Spleen (tissue), 11 donors: Measurements from ENCODE around the gene MEF2A. TPM values are rescaled to one million over a fixed set of nuclear protein-coding genes. Genes with fewer than 3 reads are reported as not detected.
A peak's percentile ranks its signal among the peaks of the same experiment; 100 is the strongest.

Experiments
- DNase-seq: peaks from one replicate; pipeline ENCODE4 v3.0.0-alpha.2; 2020
- H3K27ac ChIP-seq, 8 donors: fragments of 200-600 bp; sonication (generic) in 7 of 8; 1 replicate in 4 of 8; 2 replicates in 4 of 8; pipeline versions ENCODE4 v1.5.0 to v1.8.0; 2016 to 2021; ENCODE audit warnings: inconsistent platforms in 4 of 8, mild to moderate bottlenecking in 4 of 8, moderate library complexity in 1 of 8
- H3K27me3 ChIP-seq, 7 donors: fragments of 200-600 bp; sonication (generic) in 6 of 7; replicated peaks in 1 of 7; 1 replicate in 4 of 7; 2 replicates in 3 of 7; pipeline versions ENCODE4 v1.5.0 to v1.8.0; 2016 to 2021; ENCODE audit warnings: inconsistent platforms in 3 of 7, mild to moderate bottlenecking in 1 of 7
- H3K36me3 ChIP-seq, 6 donors: fragments of 200-600 bp; sonication (generic) in 5 of 6; 1 replicate in 4 of 6; 2 replicates in 2 of 6; pipeline versions ENCODE4 v1.5.0 to v1.8.0; 2016 to 2021; ENCODE audit warnings: inconsistent platforms in 2 of 6
- H3K4me1 ChIP-seq, 6 donors: fragments of 200-600 bp; sonication (generic) in 5 of 6; 1 replicate in 3 of 6; 2 replicates in 3 of 6; pipeline versions ENCODE4 v1.5.0 to v1.8.0; 2016 to 2021; ENCODE audit warnings: inconsistent platforms in 3 of 6
- H3K4me3 ChIP-seq, 8 donors: fragments of 200-600 bp; sonication (generic) in 7 of 8; 1 replicate in 4 of 8; 2 replicates in 4 of 8; pipeline versions ENCODE4 v1.5.0 to v1.8.0; 2016 to 2021; ENCODE audit warnings: inconsistent platforms in 4 of 8, mild to moderate bottlenecking in 4 of 8, moderate library complexity in 2 of 8
- H3K9me3 ChIP-seq, 8 donors: fragments of 200-600 bp; sonication (generic) in 7 of 8; 1 replicate in 4 of 8; 2 replicates in 4 of 8; pipeline versions ENCODE4 v1.5.0 to v1.8.0; 2016 to 2021; ENCODE audit warnings: inconsistent platforms in 4 of 8
- POLR2A ChIP-seq, 3 donors: fragments of 450-650 bp; IDR thresholded peaks; one replicate each; pipeline ENCODE4 v1.5.1; 2017; ENCODE audit warnings: antibody characterized with exemption in 3 of 3, mild to moderate bottlenecking in 1 of 3
- POLR2AphosphoS5 ChIP-seq, 3 donors: sonication (generic); formaldehyde crosslinking; IDR thresholded peaks; one replicate each; pipeline ENCODE4 v1.5.1; 2017; ENCODE audit warnings: antibody characterized with exemption in 3 of 3
- WGBS, 5 donors: extraction: QIAGEN DNeasy Blood & Tissue Kit in 3 of 5; methylation state at CpG; one replicate each; pipeline versions ENCODE4 v1.1.5 to v1.1.7; 2013 to 2018; 5-methylcytosine and 5-hydroxymethylcytosine counted together
- intact Hi-C: fragments of 100-400 bp; cut with DNase I; formaldehyde crosslinking; loops from one replicate; pipeline ENCODE4 v1.15.0; 2023; ENCODE audit warnings: low total_unique reads
- polyA plus RNA-seq, 3 donors: library from polyadenylated mRNA; stranded (reverse); fragments of 200-250 nt; gene quantifications; one replicate each; pipeline ENCODE4 v1.2.1, GENCODE V29; 2013
- total RNA-seq, 7 donors: library from RNA; depleted of rRNA in 3 of 7; stranded (reverse); fragments of >200 nt in 3 of 7; fragmentation: NEBNext Ultra II Directional in 4 of 7; extraction: Animal tissue kit (Norgen Biotek cat#: 25700) in 4 of 7; gene quantifications; one replicate each; pipeline versions ENCODE4 v1.1.0 to v1.2.1, GENCODE V29; 2016 to 2021
- TF ChIP-seq, protein P1 (sequence below), 11 experiments: fragments of 200-600 bp in 7 of 11; fragments of 450-650 bp in 4 of 11; sonication (generic) in 4 of 11; IDR thresholded peaks in 8 of 11; conservative IDR thresholded peaks in 3 of 11; 1 replicate in 7 of 11; 2 replicates in 4 of 11; pipeline versions ENCODE4 v1.4.0 to v1.8.0; 2016 to 2021; ENCODE audit warnings: antibody characterized with exemption in 11 of 11, inconsistent platforms in 4 of 11, mild to moderate bottlenecking in 1 of 11
- donor health status: healthy with polysubstance abuse.
- donor health status: DM: no; HTN: no; CAD: no; lungs with moderate emphysema.
- donor health status: DM: no; HTN: no; CAD: no.
- donor health status: Bipolar disorder and iron deficiency.
- donor health status: healthy.
- donor health status: DM: no; HTN: no; CAD: no.
- donor health status: DM: yes; HTN: yes; CAD: no.

MEF2A gene
- total and polyA plus RNA-seq, 10 donors = 21.9 to 143 (median 90.6) TPM

DNA sequence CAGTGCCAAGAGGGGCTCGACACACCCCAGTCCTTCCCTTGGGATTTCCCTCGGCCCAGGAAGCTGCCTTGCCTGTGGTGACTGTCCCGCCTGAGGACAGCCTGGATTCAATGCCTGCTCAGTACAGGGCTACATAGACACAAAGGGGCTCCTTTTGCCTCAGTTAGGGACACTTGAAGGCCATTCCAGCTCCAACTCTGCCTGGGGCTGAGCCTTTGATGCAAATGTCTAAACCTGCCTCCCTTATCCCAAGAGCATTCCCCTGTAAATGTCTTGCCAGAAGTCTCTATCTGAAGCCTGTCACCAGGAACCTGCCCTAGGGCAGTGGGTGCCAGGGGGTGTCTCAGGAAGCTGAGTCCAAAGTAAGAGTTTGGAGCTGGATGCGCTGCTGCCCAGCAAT is 186.8 kb downstream of the MEF2A start:
- no peaks in the 10 kb centered on the region for H3K9me3 ChIP-seq
- H3K4me1 ChIP-seq = peaks cover 0 to 8% (median 4%) of the 10 kb centered on the region in 6 donors
- 72 to 88% (median 86%) methylated on average over 4 of the region's 4 CpGs for WGBS, 5 donors
- intact Hi-C loops = loop anchor here (10.0 kb wide), 1 partner anchor 478 kb away; no protein-coding TSS in a partner anchor
- no peak overlapping the region for H3K4me3 ChIP-seq
- TF ChIP-seq POLR2AphosphoS5 (IDR thresholded peaks at IDR 0.05) (no peak), POLR2A (IDR thresholded peaks at IDR 0.05) (no peak)
- TF ChIP-seq, protein P1, sequence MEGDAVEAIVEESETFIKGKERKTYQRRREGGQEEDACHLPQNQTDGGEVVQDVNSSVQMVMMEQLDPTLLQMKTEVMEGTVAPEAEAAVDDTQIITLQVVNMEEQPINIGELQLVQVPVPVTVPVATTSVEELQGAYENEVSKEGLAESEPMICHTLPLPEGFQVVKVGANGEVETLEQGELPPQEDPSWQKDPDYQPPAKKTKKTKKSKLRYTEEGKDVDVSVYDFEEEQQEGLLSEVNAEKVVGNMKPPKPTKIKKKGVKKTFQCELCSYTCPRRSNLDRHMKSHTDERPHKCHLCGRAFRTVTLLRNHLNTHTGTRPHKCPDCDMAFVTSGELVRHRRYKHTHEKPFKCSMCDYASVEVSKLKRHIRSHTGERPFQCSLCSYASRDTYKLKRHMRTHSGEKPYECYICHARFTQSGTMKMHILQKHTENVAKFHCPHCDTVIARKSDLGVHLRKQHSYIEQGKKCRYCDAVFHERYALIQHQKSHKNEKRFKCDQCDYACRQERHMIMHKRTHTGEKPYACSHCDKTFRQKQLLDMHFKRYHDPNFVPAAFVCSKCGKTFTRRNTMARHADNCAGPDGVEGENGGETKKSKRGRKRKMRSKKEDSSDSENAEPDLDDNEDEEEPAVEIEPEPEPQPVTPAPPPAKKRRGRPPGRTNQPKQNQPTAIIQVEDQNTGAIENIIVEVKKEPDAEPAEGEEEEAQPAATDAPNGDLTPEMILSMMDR (IDR thresholded peaks at IDR 0.05 in 8 of 11, conservative IDR thresholded peaks at IDR 0.05 in 3 of 11) = no peak
- H3K36me3 ChIP-seq = no peaks in the 10 kb centered on the region
- no peaks in the 10 kb centered on the region for H3K27me3 ChIP-seq
- DNase-seq = no peak
- H3K27ac ChIP-seq = no peak overlapping the region

DNA sequence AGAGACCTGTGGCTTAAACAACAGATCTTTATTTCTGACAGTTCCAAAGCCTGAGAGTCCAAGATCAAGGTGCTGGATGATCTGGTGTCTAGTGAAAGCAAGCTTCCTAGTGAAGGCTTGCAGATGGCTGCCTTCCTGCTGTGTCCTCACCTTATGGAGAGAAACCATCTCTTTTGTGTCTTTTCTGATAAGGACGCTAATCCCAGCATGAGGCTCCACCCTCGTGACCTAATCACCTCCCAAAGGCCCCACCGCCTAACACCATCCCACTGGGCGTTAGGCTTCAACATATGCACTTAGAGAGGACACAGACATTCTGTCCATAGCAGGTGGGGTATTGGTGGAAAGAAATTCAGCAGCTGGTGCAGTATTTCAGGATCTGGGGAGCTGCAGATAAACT is 187.3 kb downstream of the MEF2A start:
- WGBS, 5 donors = 90 to 96% (median 91%) methylated on average over 4 of the region's 4 CpGs
- Histone ChIP-seq H3K36me3 (no peaks in the 10 kb centered on the region), H3K4me3 (no peak overlapping the region), H3K27me3 (no peaks in the 10 kb centered on the region), H3K4me1 (peaks cover 0 to 8% (median 4%) of the 10 kb centered on the region in 6 donors), H3K9me3 (no peaks in the 10 kb centered on the region), H3K27ac (no peak overlapping the region)
- intact Hi-C loops = loop anchor here (10.0 kb wide), 1 partner anchor 478 kb away; no protein-coding TSS in a partner anchor
- TF ChIP-seq, protein P1 (IDR thresholded peaks at IDR 0.05 in 8 of 11, conservative IDR thresholded peaks at IDR 0.05 in 3 of 11) = no peak
- TF ChIP-seq POLR2A (IDR thresholded peaks at IDR 0.05) (no peak), POLR2AphosphoS5 (IDR thresholded peaks at IDR 0.05) (no peak)
- DNase-seq = no peak

DNA sequence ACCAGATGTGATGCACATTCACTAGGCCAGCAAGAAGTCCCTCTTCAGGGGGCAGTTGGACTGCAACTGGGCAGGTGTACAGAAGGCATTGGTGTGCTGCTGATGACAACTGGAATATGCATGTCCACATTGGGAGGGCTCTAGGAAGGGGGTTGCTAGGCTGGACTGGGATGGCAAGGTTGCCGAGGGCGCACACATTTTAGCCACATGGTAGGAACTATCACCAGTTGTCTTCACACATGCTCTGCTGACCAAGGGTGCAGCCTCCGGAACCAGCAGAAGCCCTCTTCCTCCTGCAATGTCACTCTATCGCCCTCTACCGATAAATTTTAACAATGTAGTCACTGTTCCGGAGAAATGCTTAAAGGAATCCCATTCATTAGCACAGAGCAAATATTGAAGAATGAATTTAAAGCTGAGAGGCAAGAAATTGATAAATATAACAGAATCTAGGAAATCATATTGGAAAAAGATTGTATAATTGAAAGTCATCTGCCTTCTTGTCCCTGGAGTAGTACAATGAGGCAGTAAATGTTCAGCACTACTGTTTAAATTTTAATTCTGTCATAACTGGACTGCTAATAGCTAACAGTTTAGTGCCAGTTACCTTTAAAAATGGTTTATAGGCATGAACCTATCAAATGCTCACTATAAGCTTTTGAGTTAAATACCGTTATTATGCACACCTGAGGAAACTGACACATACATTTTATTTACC is 190.1 kb downstream of the MEF2A start:
- 10 to 14% (median 12%) methylated on average over 7 of the region's 7 CpGs for whole genome bisulfite sequencing, 5 donors
- Histone ChIP-seq H3K4me1 (peaks cover 0 to 8% (median 4%) of the 10 kb centered on the region in 6 donors), H3K36me3 (no peaks in the 10 kb centered on the region), H3K9me3 (no peaks in the 10 kb centered on the region), H3K27ac (no peak overlapping the region), H3K4me3 (no peak overlapping the region), H3K27me3 (no peaks in the 10 kb centered on the region)
- peak; percentile 80 for DNase-seq
- TF ChIP-seq, protein P1 (IDR thresholded peaks at IDR 0.05 in 8 of 11, conservative IDR thresholded peaks at IDR 0.05 in 3 of 11) = peak; percentile 15 to 77 (median 69)
- TF ChIP-seq POLR2AphosphoS5 (IDR thresholded peaks at IDR 0.05) (no peak), POLR2A (IDR thresholded peaks at IDR 0.05) (no peak)
- intact Hi-C loops = loop anchor here (10.0 kb wide), 1 partner anchor 481 kb away; no protein-coding TSS in a partner anchor

DNA sequence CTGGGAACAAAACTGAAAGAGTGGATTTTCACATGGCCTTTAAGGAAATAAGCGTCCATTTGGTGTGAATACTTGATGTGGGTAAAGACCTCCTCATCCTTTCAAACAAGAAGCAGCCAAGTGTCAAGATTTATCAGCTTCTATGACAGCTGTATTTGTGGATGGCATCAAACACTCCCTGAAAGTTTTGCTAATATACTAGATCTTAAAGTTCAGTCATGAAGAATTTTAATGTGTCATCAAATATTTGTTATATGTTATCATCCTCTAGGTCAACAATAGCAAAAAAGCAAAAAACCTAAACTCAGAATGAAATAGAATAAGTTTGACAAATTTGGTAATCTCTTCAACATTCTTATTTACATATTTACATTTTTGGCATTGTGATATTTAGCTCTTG is 196.5 kb downstream of the MEF2A start:
- no peaks in the 10 kb centered on the region for H3K9me3 ChIP-seq
- H3K4me1 ChIP-seq = peaks cover 0 to 5% (median 0%) of the 10 kb centered on the region in 6 donors
- no peak overlapping the region for H3K27ac ChIP-seq
- no peak for TF ChIP-seq POLR2AphosphoS5 (IDR thresholded peaks at IDR 0.05)
- TF ChIP-seq, protein P1 (IDR thresholded peaks at IDR 0.05 in 8 of 11, conservative IDR thresholded peaks at IDR 0.05 in 3 of 11) = no peak
- no peaks in the 10 kb centered on the region for H3K27me3 ChIP-seq
- no peak overlapping the region for H3K4me3 ChIP-seq
- no peaks in the 10 kb centered on the region for H3K36me3 ChIP-seq
- 88 to 100% (median 91%) methylated on average over 1 of the region's 1 CpG for WGBS, 5 donors
- DNase-seq = no peak
- intact Hi-C loops = no loop called here
